ENCODE measurements around the gene DHX35.
"Not testable (repeated sequence)": the region's sequence is repeated elsewhere in the genome, so short reads cannot be mapped to it uniquely, and the experiment has no call there.

DNA sequence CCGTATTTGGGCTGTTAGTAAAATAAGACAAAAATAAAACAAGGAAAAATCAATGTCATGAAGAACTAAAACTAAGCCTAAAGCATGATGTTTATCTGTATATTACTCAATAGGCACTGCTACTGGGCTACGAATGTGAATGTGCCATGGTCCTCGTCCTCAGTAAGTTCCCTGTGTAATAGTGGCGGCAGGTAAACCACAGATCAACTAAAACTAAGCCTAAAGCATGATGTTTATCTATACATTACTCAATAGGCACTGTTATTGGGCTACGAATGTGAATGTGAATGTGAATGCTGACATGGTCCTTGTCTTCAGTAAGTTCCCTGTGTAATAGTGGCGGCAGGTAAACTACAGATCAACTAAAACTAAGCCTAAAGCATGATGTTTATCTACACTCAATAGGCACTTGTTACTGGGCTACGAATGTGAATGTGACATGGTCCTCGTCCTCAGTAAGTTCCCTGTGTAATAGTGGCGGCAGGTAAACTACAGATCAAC, 1.9 kb upstream of the DHX35 start:
- TF ChIP-seq POLR2A (IDR thresholded peaks at IDR 0.05; ENCODE audit: low read length); GATA1 (IDR thresholded peaks at IDR 0.05; ENCODE audit: low read depth, low read length): not testable (repeated sequence)
